NT2/D1 (cell line): Measurements from ENCODE around the gene APOO.

Experiments
- YY1 ChIP-seq: IDR thresholded peaks from 2 replicates; pipeline ENCODE4 v1.6.1; 2011; ENCODE audit not compliant: insufficient read length, insufficient read depth
- ZNF274 ChIP-seq: IDR thresholded peaks from 2 replicates; pipeline ENCODE4 v1.6.1; 2011; ENCODE audit warnings: mild to moderate bottlenecking, low read depth, low read length

DNA sequence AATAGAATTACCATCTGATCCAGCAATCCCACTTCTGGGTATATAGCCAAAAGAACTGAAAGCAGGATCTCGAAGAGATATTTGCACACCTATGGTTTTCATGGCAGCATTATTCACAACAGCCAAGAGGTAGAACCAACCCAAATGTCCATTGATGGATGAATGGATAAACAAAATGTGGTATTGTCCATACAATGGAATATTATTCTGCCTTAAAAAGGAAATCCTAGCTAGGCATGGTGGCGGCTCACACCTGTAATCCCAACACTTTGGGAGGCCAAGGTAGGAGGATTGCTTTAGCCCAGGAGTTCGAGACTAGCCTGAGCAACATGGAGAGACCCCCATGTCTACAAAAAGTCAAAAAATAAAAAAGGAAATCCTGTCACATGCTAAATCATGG is 97.5 kb downstream of the APOO start:
- TF ChIP-seq ZNF274 (no peak), YY1 (no peak)
